ENCODE measurements around the gene KCNQ1OT1.

DNA sequence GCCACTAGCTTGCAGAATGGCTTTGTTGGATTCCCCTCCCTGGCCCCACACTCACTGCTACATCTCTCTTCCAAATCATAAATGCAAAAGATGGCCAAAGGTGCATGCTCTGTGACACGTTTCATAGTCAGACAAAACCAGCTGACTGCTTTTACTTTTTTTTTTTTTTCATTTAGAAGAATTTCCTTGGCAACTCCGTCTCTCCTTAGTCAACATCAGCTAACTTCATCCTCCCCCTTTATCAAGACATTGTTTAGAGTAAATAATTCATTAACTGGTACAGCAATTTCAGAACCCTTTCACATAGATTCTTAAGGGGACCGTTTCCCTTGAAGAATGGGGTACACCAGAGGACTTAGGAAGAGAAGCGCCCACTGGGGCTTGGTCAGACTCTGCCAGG, 16.0 kb downstream of the KCNQ1OT1 start:
- TF ChIP-seq, protein P1, sequence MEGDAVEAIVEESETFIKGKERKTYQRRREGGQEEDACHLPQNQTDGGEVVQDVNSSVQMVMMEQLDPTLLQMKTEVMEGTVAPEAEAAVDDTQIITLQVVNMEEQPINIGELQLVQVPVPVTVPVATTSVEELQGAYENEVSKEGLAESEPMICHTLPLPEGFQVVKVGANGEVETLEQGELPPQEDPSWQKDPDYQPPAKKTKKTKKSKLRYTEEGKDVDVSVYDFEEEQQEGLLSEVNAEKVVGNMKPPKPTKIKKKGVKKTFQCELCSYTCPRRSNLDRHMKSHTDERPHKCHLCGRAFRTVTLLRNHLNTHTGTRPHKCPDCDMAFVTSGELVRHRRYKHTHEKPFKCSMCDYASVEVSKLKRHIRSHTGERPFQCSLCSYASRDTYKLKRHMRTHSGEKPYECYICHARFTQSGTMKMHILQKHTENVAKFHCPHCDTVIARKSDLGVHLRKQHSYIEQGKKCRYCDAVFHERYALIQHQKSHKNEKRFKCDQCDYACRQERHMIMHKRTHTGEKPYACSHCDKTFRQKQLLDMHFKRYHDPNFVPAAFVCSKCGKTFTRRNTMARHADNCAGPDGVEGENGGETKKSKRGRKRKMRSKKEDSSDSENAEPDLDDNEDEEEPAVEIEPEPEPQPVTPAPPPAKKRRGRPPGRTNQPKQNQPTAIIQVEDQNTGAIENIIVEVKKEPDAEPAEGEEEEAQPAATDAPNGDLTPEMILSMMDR (IDR thresholded peaks at IDR 0.05 in 8 of 11, conservative IDR thresholded peaks at IDR 0.05 in 3 of 11): no peak
- TF ChIP-seq POLR2AphosphoS5 (IDR thresholded peaks at IDR 0.05): no peak
